Erythroblast (primary cell): ENCODE measurements around the gene DYNLL1.

Experiments used
- GATA1 ChIP-seq: IDR thresholded peaks from 2 replicates; pipeline ENCODE4 v1.6.1; 2011; ENCODE audit warnings: low read depth, mild to moderate bottlenecking, control low read depth, low read length, moderate library complexity
- POLR2A ChIP-seq: IDR thresholded peaks from 2 replicates; pipeline ENCODE4 v1.6.1; 2011; ENCODE audit warnings: mild to moderate bottlenecking, low read length

- TF ChIP-seq POLR2A, result no peak
- TF ChIP-seq GATA1, result no peak
Measured at GRCh38 chr12:120470150-120470784, 25.6 kb upstream of the DYNLL1 start.
